Measurements from ENCODE around the gene CHAT. TPM values are rescaled to one million over a fixed set of nuclear protein-coding genes. Genes with fewer than 3 reads are reported as not detected.

The CHAT gene
- total and polyA plus RNA-seq, 10 donors = not detected

DNA sequence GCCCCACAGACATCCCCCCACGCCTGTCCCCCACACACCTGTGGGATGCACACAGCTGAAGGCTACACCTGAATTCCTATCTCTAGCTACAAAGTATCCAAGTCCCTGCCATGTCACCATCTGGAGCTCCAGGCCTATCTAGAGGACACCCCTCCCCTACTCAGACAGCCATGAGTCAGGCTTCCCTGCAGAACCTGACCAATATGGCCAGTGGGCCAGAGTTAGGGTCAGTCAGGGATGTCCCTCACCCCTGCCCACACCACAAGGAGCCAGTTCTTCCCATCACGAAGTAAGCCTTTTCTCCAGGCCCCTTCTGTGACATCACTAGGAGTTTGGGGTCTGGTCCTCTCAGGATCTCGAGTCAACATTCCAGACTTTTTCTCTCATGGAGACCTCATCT lies 14.3 kb upstream of the CHAT start:
- DNase-seq = no peak
- intact Hi-C loops (cut with DNase I; ENCODE audit: low total_unique reads) = no loop called here

DNA sequence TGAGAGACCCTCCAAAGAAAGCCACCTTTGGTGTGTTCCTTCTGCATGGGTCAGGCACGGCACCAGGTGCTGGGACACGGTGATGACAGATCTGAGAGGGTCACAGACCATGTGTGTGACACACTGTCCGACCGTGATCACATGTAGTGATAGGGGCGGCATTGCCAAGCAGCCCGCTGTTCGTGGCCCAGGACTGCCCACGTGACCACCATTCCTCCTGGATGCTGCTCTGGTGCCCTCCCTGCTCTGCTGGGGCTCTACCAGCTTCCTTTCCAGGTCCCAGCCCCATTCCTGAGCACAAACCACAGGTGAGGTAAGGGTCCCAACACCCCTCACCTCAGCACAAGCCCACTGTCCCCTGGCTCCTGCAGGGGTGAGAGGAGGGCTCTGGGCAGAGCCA lies 13.8 kb upstream of the CHAT start:
- Histone ChIP-seq H3K36me3 (no peaks in the 10 kb centered on the region), H3K4me3 (no peak overlapping the region), H3K27me3 (replicated peaks in 1 of 7) (peaks cover 0 to 77% (median 3%) of the 10 kb centered on the region in 7 donors), H3K9me3 (no peaks in the 10 kb centered on the region), H3K4me1 (no peaks in the 10 kb centered on the region), H3K27ac (no peak overlapping the region)
- intact Hi-C loops (cut with DNase I; ENCODE audit: low total_unique reads) = no loop called here
- DNase-seq = peak; percentile 71
- TF ChIP-seq CTCF (IDR thresholded peaks at IDR 0.05 in 8 of 11, conservative IDR thresholded peaks at IDR 0.05 in 3 of 11) (no peak), POLR2AphosphoS5 (IDR thresholded peaks at IDR 0.05) (no peak), POLR2A (IDR thresholded peaks at IDR 0.05) (no peak)
- WGBS, 5 donors = 61 to 87% (median 80%) methylated on average over 6 to 8 of the region's 8 CpGs

More for the DNA sequence above, 14.3 kb upstream of the CHAT start:
- Histone ChIP-seq H3K27me3 (replicated peaks in 1 of 7) (peaks cover 0 to 72% (median 3%) of the 10 kb centered on the region in 7 donors), H3K4me3 (no peak overlapping the region), H3K4me1 (no peaks in the 10 kb centered on the region), H3K9me3 (no peaks in the 10 kb centered on the region), H3K36me3 (no peaks in the 10 kb centered on the region), H3K27ac (no peak overlapping the region)
- TF ChIP-seq POLR2AphosphoS5 (IDR thresholded peaks at IDR 0.05) = no peak
- no peak for TF ChIP-seq POLR2A (IDR thresholded peaks at IDR 0.05)
- TF ChIP-seq CTCF (IDR thresholded peaks at IDR 0.05 in 8 of 11, conservative IDR thresholded peaks at IDR 0.05 in 3 of 11) = no peak
- 57 to 76% (median 72%) methylated on average over 3 of the region's 3 CpGs for WGBS, 5 donors

- H3K36me3 ChIP-seq = no peaks in the 10 kb centered on the region
- intact Hi-C loops (cut with DNase I; ENCODE audit: low total_unique reads) = no loop called here
- no peaks in the 10 kb centered on the region for H3K4me1 ChIP-seq
- no peak overlapping the region for H3K4me3 ChIP-seq
- H3K27ac ChIP-seq = no peak overlapping the region
- no peak for TF ChIP-seq POLR2A (IDR thresholded peaks at IDR 0.05)
- no peak for TF ChIP-seq CTCF (IDR thresholded peaks at IDR 0.05 in 8 of 11, conservative IDR thresholded peaks at IDR 0.05 in 3 of 11)
- TF ChIP-seq POLR2AphosphoS5 (IDR thresholded peaks at IDR 0.05) = no peak
- peaks cover 0 to 85% (median 3%) of the 10 kb centered on the region in 7 donors for H3K27me3 ChIP-seq (replicated peaks in 1 of 7)
- H3K9me3 ChIP-seq = no peaks in the 10 kb centered on the region
- DNase-seq = no peak
- 77 to 88% (median 84%) methylated on average over 4 of the region's 4 CpGs for WGBS, 5 donors
These were observed 12.9 kb upstream of the CHAT start for GRCh38 chr10:49600781-49601400.

DNA sequence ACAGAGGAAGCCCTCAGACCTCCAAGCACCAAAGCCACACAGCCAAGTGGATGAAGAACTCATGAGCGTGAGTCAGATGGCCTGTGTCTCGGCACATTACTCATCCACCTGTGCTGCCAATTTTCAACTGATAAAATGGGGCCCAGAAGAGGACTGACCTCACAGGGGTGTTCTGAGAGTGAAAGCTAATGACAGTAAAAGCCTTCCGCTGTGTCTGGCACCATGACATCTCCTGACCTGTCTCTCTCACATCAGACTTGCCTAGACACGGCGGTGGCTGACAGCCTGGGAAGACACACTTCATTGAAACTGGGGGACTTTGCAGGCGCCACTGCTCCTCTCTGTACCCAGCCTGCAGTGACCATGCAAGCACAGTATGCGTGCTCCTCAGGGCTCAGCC lies 12.0 kb upstream of the CHAT start:
- Histone ChIP-seq H3K36me3 (no peaks in the 10 kb centered on the region), H3K9me3 (no peaks in the 10 kb centered on the region), H3K4me1 (peaks cover 0 to 5% (median 4%) of the 10 kb centered on the region in 6 donors), H3K4me3 (no peak overlapping the region), H3K27me3 (replicated peaks in 1 of 7) (peaks cover 0 to 88% (median 3%) of the 10 kb centered on the region in 7 donors), H3K27ac (no peak overlapping the region)
- DNase-seq = peak; percentile 47
- WGBS, 5 donors = 66 to 84% (median 77%) methylated on average over 6 to 7 of the region's 7 CpGs
- TF ChIP-seq POLR2A (IDR thresholded peaks at IDR 0.05) (no peak), POLR2AphosphoS5 (IDR thresholded peaks at IDR 0.05) (no peak), CTCF (IDR thresholded peaks at IDR 0.05 in 8 of 11, conservative IDR thresholded peaks at IDR 0.05 in 3 of 11) (no peak)
- intact Hi-C loops (cut with DNase I; ENCODE audit: low total_unique reads) = no loop called here

Data from spleen (tissue), 11 donors.